TTC549 (cell line): Measurements from ENCODE around the gene PLSCR1.
"Not testable (repeated sequence)": the region's sequence is repeated elsewhere in the genome, so short reads cannot be mapped to it uniquely, and the experiment has no call there.

Experiments used
- FAIRE-seq: peaks from 2 replicates; lab custom pipeline; 2012; peaks lifted over from hg19 to GRCh38; lab: Jason Lieb, UNC

Gene PLSCR1

DNA sequence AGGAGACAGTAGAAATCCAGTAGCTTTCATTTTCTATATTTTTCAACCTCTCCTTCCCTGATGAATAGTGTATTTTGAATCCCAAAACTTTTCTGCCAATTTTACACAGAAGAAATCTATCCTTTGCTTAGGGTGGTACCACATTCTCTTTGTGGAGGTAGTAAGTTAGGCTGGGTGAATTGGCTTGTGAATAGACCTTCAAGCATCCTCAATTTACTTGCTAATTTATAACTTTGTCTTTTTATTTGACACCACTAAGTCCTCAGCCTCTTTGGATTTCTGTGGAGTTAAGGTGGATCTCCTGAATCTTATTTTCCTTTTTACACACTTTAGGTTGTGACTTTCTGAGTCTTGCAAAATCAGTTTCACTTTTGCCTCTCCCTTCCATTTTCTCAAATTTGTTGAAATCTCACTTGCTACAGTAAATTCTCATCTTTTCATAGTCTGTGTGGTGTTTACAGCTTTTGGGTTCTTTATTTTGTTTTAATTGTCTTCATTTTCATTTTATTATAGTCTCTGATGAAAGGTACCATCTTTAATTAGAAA lies 5.7 kb upstream of the PLSCR1 start:
- FAIRE-seq: no peak

DNA sequence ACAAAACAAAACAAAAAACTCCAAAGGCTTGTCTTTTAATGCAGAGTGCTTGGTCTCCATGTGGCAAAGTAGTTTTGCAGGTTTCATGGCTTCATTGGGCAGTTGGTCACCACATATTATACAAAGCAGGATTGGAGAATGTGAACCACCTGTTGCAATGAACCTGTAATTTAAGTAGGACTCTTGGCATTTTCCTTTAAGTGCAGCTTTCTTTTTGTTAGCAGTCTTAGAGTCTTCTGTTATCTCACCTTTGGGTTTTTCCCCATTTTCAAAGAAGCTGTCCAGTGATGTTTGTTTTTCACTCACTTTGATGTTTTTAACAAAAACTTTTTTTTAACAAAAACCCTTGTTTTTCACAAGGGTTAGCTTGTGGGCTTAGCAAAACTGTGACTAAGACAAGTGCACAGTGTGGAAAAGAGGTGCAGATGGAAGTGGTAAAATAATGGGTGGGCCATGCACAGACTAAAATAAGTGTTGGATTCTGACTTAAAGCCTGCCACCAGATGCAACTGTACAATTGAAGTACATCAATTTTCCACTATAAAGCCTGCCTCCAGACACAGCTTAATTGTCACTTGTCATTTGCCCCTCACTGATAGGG lies 2.9 kb upstream of the PLSCR1 start:
- FAIRE-seq: no peak

DNA sequence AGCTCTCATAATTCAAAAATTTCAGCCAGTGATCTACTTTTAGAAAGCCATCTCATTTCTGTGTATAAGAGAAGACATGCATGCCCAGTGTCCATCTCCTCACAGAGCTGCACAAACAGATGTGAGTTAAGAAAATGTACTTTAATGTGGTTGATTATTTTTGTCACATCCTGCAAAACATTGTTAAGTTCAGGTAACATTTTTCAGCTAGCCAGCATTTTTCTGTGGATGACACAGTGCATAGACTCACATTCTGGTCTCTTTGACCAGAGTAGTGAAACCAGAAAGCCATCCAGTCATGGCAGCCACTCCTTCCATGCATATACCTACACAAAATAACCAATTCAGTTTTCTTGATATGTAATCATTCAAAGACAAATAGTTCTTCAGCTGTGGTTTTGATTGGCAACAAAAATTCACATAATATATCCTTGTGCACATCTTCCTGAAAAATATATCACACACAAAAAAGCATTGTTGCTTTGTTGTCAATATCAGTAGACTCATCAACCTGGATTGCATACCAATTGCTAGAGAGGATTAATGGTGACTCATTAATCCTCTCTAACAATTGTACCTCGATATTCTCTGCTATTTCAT lies 2.1 kb upstream of the PLSCR1 start:
- no peak for FAIRE-seq

DNA sequence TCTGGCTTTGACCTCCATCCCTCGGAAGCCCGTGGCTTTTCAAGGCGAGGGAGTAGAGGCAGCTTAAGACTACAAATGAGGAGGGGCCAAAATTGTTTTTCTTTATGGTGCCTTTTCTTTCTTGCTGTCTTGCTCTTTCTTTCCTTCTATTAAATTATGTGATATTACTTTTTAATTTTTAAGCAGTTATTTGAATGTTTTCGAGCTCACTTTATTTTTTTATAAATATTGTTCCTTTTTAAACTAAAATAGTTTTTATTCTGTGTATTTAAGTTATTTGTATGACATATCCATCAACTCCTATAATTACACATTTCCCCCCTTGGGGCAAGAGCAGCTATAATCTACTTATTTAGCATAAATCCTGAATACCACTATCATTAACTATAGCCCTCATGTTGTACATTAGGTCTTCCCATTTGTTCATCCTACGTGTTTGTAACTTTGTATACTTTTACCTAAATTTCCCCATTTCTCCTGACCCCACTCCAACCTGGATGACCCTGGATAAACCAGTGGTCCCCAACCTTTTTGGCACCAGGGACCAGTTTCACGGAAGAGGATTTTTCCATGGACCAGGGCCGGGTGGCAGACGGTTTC lies 622 bp upstream of the PLSCR1 start:
- no peak for FAIRE-seq

DNA sequence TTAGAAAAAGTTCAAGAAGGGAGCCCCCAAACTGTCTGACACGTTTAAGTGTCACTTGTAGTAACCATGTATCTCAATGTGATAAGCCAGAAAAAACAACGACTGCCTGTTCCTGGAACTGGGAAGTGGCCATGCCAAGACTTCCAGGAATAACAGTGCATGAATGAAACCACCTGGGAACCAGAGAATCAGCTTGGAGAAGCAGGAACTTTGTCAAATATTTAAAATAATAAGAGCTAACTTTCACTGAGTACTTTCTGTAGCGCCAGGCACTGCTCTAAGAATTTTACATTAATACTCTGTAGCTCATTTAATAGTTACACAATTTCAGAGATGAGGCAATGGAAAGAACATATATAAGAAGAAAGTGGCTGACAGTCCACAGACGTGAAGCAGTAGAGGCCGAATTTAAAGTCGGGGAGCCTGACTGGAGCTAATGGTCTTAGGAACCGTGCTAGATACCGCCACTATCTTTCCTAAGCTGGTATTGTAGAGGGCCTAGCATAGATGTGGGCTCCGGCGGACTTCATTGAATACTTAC lies 876 bp downstream of the PLSCR1 start:
- FAIRE-seq: no peak

DNA sequence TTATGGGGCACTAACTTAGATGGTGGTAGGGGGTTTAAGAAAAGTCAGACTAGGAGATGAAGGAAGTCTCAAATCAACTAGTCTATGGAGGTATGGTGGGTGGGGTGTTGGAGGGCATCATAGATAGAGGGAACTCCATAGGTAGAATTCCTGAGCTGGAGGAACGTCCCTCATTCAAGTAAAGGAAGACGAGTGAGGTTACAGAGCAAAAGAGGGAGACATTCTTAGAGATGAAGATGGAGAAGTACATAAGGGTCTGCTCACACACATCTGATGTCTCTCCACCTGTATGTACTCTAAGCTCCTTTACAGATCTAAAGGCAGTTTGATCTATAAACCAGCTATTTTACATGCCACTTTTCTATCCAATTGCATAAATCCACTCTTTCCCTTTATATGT lies 1.4 kb downstream of the PLSCR1 start:
- no peak for FAIRE-seq

DNA sequence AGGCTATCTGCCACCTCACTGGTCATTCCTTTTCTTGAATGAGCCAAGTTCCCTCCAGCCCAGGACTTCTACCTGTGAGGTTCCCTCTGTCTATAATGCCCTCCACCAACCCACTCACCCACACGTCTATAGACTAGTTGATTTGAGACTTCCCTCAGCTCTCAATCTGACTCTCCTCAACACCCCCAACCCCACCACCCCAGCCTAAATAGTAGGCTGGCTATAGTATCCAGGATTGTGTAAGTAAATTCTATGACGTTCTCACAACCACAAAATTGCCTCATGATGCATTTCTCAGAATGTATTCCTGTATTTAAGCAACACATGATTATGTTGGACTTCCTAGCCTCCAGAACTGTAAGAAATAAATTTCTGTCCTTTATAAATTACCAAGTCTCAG lies 2.2 kb downstream of the PLSCR1 start:
- FAIRE-seq: no peak

DNA sequence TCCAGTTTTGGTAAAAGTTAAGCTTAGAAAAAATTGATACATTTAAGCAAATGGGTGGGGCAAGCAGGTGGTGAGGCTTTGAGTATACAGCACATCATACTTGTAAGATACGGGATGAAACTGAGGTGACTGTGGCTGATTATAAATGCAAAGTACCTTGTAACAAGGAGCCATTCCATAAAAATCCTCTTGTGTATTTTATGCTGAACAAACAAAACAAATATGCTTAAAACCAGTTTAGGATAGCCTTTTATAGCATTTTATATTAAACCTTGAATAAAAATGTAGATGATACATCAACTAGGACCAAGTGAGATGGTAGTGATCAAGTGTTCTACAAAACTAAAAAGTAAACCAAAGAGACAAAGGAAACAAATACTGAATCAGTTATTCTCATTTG lies 3.4 kb downstream of the PLSCR1 start:
- no peak for FAIRE-seq

DNA sequence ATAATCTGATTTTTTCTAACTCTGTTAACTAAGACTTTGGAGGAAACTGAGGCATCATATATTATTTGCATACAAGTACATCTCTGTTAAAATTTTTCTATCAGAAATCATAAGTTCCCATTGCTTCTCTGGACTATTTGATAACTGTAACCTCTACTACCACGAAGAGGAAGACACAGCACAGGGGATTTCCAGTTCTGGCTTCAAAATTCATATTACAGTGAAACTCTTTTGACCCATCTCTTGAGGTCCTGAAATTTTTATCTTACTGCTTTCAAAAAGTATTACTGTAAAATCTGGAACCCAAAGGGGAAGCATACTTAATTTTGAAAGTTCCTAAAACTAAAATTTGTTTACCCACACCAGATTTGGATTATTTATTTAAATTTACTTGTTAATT lies 4.2 kb downstream of the PLSCR1 start:
- no peak for FAIRE-seq

DNA sequence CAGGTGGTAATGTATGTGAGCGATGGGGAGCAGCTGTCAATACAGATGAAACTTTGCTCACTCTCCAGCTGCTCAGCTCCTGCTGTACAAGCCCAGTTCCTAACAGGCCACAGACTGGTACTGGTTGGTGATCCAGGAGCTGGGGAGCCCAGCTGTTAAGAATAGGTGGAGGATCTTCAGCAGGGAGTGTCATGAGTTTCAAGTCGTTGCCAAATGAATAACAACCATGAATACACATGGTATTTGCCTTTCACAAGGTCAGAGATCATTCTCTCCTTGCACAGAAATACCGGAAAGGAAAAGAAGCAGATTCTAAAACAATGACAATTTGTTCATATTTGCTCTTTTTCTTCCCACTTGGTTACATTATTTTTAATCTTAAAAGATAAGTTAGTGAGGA lies 5.1 kb downstream of the PLSCR1 start:
- FAIRE-seq: no peak

DNA sequence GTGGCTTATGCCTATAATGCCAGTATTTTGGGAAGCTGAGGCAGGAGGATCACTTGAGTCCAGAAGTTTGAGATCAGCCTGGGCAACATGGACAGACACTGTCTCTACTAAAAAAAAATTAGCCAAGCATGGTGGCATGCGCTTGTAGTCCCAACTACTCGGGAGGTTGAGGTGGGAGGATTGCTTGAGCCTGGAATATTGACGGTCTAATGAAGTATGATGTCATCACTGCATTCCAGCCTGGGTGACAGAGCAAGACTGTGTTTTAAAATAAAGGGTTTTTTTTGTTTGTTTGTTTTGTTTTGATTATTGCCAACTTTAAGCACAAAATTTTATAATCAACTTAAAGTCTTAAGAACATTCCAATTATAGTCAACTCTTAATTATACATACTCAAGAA lies 6.8 kb downstream of the PLSCR1 start:
- FAIRE-seq: no peak

DNA sequence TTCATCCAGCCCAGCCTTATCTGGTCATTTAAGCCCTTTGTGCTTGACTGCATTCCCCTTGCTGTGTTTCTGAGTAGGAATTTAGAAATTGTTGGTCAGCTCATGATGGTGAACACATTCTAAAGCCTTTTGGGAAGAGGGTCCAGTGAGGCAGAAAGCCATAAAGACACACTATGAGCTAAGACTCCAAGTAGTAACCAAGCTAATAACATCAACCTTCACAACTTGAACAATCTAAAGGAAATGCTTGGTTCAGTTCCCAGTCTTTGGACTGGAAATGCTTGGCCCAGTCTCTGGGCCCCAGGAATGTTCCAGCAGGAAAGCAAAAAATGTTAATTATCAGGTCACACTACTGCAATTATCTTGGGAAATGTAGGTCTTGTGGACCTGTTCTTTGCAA lies 7.7 kb downstream of the PLSCR1 start:
- no peak for FAIRE-seq

DNA sequence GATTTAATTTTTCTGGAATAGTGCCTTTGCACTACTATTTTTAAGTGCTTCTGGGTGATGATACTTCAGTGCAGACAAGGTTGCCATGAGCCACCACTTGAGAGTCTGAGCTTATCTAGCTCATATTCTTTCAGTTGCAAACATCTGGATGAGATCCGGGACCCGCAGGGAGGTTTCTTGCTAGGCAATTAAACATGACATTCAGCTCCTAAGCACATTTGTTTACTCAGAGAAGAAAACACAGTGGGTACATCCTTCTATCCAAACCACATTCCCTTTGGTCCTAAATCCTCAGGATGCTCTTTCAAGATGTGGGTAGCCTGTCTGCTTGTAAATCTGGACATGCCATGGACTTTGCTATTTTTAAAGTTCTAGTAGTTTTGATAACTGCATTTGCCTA lies 12.0 kb downstream of the PLSCR1 start:
- no peak for FAIRE-seq

DNA sequence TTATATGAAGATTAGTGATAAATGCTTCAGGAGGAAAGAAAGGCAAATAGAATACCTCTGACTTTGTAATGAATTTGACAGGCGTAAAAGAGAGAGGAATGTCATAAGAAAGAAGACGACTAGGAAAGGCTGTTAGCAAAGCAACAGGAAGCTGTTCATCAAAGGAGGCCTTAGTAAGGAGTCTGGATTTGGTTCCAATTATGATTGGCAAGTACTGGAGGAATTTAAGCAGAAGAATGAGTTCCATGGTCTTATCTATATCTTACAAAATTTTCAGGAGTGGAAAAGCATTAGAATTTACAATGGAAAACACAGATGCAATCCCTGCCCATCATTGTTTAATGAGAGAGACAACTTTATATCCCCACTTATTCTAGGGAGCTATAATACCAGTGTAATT lies 13.8 kb downstream of the PLSCR1 start:
- FAIRE-seq: no peak

DNA sequence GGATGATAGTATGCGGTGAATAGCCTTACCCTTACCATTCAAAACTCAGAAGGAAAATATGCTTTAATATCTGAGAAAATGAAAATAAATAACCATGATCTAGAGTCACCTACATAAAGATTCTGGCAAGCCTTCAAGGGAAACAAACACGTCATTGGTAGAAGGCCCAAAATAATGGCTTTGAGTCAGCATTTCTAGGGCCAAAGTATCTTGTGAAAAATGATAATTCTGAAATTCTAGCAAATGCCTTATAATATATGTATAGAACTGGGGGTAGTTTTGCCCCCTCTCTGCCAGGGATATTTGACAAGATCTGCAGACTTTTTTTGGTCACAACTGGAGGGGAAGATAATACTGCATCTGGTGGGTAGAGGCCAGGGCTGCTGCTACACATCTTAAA lies 15.4 kb downstream of the PLSCR1 start:
- no peak for FAIRE-seq

DNA sequence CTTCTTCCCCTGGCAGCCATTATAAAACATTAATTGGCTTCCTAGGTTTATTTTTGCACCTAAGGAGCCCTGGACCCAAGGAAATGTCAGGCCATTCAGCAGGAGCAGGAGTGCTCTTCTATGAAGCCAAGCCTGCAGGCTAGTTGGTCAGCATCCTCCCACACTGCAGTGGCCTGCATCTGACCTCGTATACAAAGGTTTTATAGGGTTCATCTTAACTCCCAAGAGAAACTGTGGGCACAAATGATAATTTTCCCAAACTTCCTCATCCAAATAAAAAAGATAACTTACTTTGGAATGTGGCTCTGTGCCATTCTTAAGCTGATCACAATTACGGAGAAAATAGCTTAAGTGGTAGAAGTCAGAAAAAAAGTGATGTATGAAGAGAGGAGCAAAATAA lies 19.4 kb downstream of the PLSCR1 start:
- no peak for FAIRE-seq

DNA sequence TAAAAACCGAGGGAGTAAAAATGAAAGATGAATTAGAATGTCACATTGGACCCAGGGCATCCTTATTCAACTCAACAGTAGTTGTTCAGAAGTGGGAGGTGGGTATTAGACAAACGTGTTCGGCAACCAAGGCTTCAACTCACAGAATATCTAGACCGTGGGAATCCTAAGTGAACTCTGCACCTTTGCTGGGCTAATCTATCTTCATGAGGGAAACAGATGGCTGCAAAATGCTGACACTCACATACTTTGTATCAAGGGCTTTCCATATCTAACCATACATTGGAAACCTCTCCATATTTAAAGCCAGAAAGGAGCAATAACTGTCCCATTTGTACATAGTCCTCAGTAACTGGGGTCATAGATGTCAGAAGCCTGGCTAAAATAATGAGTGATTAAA lies 20.9 kb downstream of the PLSCR1 start:
- no peak for FAIRE-seq

DNA sequence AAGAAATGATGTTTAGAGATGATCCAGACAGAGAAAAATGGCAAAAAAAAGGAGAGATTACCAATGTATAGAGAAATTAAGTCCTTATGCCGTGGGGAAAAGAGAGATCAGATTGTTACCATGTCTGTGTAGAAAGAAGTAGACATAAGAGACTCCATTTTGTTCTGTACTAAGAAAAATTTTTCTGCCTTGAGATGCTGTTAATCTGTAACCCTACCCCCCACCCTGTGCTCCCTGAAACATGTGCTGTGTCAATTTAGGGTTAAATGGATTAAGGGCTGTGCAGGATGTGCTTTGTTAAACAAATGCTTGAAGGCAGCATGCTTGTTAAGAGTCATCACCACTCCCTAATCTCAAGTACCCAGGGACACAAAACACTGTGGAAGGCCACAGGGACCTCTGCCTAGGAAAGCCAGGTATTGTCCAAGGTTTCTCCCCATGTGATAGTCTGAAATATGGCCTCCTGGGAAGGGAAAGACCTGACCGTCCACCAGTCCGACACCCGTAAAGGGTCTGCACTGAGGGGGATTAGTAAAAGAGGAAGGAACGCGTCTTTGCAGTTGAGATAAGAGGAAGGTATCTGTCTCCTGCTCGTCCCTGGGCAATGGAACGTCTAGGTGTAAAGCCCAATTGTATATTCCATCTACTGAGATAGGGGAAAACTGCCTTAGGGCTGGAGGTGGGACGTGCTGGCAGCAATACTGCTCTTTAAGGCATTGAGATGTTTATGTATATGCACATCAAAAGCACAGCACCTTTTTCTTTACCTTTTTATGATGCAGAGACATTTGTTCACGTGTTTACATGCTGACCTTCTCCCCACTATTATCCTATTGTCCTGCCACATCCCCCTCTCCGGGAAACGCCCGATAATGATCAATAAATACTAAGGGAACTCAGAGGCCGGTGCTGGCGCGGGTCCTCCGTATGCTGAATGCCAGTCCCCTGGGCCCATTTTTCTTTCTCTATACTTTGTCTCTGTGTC lies 21.9 kb downstream of the PLSCR1 start:
- FAIRE-seq: not testable (repeated sequence)

DNA sequence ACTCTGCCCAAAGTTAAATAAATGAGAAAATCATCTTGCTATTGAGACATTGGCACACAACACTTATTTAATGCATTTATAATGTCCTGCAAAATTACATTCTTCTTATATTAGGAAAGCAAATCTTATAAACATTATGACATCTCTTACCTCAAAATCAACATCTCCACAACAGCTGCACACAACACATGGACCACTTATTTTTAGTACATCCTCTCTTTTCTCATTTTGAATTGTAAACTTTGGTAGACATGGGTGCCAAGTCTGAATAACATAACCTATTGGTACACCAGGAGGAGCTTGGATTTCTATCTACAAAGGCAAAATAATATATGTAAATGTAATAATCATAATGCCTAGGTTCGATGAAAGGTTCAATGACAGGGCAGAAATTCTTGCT lies 23.0 kb downstream of the PLSCR1 start:
- no peak for FAIRE-seq

DNA sequence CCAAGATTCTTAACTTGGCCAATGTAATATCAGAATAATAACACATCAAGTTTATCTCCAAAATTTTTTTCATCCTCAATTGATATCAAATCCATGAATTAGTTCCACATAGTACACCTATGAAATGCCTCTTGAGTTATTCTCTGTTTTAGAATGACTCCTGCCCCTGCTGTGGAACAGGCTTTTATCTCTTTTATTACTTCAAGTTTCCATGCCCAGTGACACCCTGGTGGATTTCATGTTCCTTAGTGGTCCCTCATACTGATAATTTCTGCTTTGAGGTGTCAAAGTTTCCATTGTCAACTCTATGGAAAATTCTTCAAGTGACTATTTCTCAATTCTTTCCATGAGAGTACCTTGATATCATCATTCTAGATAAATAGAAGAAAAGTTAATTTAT lies 24.6 kb downstream of the PLSCR1 start:
- no peak for FAIRE-seq

DNA sequence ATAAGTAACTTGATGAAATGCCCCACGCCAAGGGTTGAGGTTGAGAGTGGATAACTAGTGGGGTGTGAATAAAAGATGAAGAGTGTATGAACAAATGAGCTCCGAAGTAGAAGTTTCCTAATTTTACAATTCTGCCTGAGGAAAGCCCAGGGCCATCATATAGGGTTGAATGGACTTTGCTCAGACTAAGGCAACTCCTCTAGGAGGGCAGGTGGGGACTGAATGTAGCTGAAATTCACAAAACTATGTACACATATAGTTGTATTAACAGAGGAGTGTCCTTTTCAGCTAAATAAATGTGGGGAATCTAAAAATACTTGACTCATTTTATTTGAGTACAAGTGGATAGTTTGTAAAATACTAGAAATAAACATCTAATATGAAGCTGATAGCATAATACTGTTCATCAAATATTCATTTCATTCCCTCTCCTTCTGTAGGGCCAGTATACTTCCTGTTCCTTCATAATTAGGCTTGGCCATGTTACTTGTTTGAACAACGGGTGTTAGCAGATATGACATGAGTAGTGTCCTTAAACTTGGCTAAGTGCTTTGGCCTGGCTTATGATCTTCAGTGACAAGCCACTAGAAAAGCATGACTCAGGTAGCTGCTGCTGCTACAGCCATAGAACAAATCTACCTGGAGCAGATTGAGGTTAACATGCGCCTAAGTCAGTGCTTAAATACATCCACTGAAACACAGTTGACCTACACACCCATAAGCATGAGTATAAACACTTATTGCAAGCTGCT lies 26.5 kb downstream of the PLSCR1 start:
- no peak for FAIRE-seq
